Cortex of kidney (tissue), 1 donor: ENCODE measurements around the gene CCDC57.

Source experiments
- DNase-seq: peaks from one replicate; lab custom pipeline; 2025; lab: John Stamatoyannopoulos, UW

CCDC57 gene

DNA sequence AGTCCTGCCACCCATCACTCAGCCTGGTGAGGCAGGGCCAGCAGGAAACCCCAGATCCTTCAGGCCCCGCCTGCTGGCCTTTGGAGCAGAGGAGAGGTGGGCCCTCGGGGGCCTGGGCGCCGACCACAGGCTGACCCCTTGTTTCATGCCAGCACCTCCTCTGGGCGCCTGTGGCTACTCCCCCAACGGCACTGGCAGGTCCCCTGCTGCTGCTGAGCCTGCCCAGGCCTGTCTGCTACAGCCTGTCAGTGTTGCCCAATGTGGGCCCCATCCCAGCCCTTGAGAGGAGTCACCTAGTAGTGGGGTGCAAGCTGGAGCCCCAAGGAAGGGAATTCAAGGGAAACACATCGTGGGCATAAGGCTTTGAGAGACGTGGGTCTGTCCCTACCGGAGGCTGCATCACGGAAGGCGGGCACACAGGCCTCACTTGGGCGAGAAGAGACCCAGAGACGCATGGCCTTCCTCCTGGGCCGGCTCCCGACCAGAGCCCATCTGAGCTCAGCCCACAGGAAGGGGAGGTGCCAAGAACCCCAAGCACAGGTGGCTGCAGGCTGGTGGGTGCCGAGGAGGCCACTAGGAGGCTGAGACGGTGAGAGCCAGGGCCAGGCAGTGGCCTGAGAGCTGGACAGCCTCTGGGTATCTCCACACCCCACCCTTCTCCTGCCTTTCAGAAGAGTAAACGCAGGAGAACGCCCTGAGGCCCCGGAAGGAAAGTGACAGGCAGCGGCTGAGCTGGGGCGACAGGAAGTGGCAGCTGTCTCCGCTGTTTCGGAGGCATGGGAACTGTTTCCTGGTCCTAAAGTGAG lies 106.6 kb downstream of the CCDC57 start:
- no peak for DNase-seq

DNA sequence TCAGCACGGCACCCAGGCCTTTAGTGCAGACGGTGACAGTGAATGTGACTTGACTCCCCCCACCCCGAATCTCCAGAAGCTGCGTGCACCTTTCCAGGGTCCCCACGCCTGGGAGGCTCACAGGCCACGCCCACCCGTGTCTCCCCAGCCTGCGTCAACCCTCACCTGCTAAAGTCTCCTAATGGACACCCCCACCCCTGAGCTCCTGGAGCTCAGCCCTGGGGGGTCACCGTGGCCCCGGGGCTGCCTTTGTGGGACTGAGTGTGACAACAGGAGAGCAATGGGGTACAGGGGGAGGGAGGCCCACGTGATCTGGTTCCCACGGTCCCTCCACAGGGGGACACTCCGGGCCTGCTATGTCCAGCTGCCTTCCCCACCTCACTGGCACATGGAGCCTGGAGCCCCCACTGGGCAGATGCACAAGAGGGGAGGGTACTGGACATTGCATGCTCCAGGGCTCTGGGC lies 107.2 kb downstream of the CCDC57 start:
- no peak for DNase-seq

- no peak for DNase-seq
Observed at GRCh38 chr17:82104797-82105416, 107.7 kb downstream of the CCDC57 start.

DNA sequence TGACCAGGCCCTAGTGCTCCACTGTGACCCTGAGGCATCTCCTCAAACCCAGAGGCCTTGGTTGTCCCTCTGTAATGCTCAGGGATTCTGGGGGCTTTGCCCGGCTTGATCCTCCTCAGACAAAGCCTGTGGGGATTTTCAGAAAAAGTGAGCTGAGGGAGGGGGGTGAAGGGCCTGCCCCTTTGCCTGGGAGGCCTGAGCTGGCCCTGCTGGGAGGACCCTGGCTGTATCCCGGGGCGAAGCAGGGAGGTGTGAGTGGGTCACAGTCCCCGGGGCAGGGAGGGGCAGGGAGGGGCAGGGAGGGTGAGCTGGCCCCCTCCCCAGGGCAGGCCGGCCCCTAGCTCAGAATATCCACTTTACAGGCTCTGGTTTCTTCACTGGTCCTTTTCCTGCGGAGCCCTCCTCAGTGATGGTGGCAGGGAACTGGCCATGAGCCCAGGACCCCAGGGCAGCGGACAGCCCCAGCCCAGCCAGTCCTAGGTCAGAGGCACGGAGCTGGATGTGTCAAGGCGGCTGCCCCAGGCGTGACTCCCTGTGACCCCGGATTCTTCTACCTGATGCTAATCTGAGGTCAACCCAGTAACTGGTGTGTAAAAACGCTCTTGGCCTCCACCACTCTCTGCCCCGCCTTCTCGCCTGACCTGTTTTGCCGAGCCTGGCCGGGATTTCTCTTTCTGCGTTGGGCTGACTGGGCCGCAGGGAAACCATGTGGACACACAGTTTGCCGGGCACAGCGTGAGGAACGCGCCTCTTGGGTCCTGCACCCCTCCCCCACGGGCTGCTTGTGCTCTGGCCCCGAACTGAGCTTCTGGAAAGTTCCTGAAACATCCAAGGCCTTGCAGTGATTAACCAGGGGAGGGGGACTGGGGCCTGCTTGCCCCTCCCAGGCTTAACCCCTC lies 108.8 kb downstream of the CCDC57 start:
- no peak for DNase-seq

DNA sequence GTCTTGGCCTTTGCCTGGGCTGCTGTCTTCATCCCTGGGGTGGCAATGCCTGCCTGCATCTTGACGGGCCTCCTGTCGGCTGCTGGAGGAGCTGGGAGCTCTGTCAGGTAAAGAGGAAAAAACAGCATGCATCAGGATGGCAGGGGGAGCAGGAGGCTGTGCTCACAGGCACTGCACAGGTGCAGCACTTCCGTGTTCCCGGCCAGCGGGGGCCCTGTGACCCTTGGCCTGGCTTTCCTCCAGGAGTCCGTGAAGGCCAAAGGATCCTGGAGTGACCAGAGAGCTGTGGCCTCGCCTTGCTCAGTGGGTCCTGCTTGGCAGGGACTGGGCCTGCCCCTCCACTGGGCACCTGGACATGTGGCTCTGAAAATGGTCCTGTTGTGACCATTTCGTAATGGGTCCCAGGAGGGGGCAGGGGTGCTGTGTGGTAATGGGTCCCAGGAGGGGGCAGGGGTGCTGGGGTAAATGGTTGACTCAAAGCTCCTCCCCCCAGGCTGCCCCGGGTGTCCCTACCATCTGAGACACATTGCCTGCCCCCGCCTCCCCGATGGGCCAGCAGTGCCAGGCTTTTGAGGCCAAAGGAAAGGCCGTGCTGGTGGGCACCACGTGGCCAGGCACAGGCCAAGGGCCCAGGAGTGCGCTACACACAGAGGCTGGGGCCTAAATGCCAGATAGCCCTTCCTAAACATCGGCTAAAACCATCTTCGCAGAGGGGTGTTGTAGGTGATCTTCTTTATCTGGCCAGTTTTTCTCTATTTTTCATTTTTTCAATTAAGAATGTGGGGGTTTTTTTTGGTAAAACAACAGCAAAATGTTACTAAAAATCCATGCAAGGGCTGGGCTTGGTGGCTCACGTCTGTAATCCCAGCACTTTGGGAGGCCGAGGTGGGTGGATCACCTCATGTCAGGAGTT lies 110.6 kb downstream of the CCDC57 start:
- DNase-seq, result no peak

GRCh38 chr17:82101301-82101715 lies 111.3 kb downstream of the CCDC57 start:
- DNase-seq, result no peak

DNA sequence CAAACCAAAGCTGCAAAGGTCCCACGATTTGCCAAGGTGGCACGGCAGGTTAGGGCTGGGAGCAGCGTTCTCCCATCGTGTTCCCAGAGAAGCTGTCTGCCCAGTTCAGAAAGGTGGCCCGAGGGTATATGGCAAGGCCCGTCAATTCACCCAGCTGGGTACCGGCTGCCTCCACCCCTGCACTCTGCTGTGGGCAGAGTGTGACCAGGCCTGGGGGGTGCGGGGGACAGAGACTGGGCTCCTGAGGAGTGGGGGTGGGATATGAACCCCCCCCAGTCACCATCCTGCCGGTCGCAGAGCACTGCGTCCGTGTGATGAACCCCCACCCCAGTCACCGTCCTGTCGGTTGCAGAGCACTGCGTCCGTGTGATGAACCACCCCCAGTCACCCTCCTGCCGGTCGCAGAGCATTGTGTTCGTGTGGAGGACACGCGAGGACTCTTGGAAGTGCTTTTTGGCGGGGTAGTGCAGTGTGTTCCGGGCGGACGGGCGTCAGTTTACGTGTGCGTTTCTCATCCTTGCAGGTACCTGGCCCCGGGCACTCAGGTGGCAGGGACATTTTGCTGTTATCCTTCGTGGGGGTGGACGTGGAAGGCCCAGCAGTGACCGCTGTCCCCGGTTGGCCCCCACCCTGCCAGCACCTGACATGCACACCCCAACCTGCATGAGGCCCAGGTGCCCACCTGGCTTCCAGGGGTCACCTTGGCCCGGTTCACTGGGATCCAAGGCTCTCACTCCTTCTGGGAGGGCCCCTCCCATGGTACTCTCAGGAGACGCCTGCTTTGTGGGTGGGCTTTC lies 111.9 kb downstream of the CCDC57 start:
- no peak for DNase-seq

DNA sequence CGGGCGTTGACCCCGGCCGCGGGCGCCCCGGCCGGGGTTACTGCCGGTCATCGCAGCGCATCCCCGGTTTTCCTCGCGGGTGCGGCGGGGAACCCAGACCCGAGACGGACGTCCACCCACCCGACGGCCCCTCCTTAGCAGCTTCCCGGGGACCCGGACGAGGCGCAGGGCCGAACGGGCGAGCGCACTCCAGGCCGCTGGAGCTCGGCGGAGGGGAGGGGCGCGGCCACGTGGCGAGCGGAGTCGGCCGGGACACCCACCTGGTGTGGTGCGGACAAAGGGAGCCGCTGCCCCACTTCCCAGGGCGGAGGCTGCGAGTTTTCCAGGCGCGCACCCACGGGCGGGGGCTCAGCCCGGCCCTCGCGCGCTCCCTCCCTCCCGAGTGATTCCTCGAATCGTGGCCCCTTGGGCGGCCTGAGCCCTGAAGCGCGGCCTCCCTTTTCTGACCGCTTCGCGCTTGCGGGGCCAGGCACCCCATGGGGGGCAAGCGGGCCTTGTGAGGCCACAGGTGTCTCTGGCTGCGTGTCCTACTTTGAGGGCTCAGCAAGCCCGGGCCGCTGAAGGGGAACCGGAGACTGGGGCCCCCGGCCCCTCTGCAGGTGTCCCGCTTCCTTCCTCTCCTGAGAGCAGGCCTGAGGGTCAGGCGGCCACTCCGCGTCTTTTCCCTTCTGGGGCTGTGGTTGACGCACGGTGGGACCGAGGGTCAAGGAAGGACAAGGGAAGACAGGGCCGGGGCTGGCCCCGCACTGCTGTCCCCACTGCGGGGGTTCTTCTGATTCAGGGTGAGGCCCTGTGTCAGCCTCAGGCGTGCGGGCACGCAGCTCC lies 113.5 kb downstream of the CCDC57 start:
- no peak for DNase-seq

DNA sequence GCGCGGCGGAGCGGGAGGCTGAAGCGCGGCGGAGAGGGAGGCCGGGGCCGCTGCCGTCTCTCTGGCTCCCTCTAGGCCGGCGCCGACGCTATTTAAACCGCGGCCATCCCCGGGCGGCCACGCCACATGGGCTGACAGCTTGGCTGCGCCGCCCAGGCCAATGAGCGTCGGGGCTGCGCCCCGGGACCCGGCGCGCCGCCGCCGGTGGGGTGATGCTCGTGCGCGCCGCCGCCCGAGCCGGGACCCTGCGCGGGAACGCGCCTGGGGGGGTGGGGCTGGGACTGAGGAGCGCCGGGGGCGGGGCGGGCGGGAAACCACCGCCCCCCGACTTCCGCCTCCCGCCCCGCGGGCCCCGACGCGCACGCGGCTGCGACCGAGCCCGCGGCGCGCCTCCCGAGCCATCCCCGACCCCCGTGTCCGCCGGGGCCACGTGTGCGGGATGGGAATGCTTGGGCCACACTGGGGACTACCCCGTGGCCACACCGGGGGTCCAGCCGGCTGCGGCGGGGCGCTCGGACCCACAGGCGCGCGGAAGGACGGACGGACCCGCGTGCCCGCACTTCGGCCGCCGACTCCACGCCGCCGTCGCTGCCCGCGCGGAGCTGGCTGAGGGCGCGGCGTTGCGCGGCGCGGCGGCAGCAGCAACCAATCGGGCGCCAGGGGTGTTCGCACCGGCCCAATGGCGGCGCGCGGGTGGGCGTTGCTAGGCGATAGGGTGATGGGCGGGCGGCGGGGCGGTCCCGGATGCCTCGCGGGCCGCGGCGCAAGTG lies 114.3 kb downstream of the CCDC57 start, which contains the start of gene FASN:
Gene FASN (minus strand): TSS at position 68 of the 770 bp plus-strand sequence. CDS start 1,791 bp downstream, outside the sequence.
- no peak for DNase-seq

DNA sequence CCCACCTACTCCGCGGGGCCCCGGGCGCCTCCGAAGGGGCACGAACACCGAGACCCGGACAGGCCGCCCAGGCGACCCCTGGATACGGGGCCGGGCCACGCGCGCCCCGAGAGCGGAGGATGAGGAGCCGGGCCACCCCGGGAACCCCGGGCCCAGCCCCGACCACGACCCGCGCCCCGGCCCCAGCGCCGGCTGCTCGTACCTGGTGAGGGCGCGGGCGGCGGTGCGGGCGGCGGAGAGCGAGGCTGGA lies 114.8 kb downstream of the CCDC57 start:
- DNase-seq, result no peak

- DNase-seq, result no peak
Observed at GRCh38 chr17:82097184-82097918, 115.3 kb downstream of the CCDC57 start.

DNA sequence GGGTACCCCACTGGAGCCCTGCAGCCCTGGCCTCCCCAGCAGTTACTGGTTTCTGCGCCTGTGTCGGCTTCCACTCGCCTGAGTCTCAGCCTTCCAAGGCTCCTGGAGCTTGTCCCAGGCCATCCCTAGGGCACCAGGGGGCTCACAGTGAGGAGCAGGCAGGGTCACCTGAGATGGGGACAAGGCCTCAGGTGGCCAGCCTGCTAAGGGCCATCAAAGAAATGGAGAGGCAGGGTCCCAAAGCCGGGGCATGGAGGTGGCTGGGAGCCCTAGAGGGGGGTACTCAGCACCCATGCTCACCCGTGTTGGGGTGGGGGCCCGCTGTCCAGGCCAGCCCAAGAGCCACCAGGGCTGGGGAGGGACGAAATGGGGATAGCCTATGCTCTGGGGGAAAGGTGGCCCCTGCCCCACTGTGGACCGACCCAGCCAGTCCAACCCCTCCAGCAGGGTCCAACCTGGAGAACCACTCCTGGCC lies 115.9 kb downstream of the CCDC57 start:
- DNase-seq, result no peak

DNA sequence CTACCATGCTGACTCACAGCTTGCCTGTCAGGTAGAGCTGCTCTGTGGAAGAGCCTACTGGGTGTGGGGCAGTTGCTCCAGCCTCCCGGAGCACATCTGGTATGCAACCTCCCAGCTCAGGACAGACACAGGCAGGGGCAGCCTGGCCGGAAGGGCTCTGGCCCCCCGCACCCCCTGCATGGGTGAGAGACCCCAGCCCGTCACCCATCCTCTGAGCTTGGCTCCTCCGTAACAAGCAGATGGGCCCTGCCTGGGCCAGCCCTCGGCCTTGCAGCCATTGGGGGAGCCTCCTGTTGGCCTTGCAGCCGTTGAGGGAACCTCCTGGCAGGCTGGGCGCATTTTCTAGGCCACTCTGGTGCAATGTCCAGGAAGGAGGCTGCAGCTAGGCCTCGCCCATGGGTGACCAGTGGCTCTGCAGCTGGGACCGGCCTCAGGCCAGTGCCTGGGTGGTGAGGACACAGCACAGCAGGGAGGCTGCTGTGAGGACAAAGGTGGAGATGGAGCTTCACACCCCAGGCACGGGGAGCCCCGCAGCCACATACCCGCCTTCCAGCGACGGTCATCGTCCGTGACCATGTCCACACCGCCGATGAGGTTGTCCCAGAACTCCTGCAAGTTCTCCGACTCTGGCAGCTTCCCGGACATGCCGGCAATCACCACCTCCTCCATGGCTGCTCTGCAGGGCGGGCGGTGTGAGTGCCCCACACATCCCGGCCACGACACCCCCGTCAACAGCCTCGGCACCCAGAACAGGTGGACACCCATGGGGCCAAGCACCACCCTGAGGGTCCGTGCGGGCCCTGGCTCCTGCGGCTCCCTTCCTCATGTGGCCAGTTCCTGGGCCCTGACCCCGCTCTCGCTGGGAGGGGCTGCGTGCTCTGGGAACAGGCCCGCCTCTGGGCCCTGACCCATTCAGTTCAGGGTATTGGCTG lies 116.6 kb downstream of the CCDC57 start:
- no peak for DNase-seq

DNA sequence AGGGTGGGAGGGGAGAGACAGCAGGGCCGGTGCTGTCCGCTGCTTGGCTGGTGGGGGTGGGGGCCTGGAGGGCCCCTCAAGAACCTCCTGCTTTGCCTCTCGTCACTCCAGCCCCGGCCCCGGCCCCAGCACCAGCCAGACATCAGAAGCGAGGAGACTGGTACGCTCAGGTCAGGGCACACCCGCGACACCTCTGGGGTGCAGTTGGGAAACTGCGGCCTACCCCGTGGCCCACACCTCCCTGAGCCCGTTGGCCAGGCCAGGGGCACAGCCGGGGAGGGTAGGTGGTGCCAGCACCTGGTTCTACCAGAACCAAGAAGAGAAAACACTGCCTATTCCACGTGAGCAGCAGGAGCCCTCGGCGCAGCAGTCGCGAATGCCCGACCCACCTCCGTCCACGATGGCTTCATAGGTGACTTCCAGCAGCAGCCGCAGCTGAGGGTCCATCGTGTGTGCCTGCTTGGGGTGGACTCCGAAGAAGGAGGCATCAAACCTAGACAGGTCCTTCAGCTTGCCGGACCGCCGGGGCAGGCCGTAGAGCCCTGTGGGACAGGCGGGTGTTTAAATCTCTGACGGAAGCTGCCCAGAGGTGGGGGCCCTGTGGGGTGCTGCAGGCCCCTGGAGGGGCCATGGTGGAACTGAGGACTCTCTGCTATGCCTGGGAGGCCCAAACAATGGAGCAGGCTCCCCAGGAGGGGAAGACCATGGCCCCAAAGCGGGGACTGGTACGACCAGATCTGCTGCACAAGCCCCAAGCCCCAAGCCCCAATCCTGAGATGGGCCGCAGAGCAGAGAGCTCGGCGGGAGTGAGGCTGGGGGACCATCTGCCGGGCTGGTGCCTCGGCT lies 117.5 kb downstream of the CCDC57 start:
- DNase-seq, result no peak

GRCh38 chr17:82092995-82093751 lies 119.5 kb downstream of the CCDC57 start:
- DNase-seq, result no peak
